KMS-11 (cell line): ENCODE data around the gene FAM32A.

Experiments used
- H2AFZ ChIP-seq: fragments of 200-600 bp; sonication (generic); 2 replicates; pipeline ENCODE4 v1.6.1; 2016; ENCODE audit warnings: antibody characterized with exemption, mixed run types, low read depth
- H3K27ac ChIP-seq: fragments of 200-600 bp; sonication (generic); 2 replicates; pipeline ENCODE4 v1.6.1; 2016; ENCODE audit warnings: mild to moderate bottlenecking, mixed run types
- H3K27me3 ChIP-seq: fragments of 200-600 bp; sonication (generic); 2 replicates; pipeline ENCODE4 v1.6.1; 2017; ENCODE audit warnings: mild to moderate bottlenecking, low read depth, mixed run types, moderate library complexity; ENCODE audit not compliant: insufficient read depth
- H3K36me3 ChIP-seq: fragments of 200-600 bp; sonication (generic); 2 replicates; pipeline ENCODE4 v1.6.1; 2017; ENCODE audit warnings: mild to moderate bottlenecking, mixed run types; ENCODE audit not compliant: insufficient read depth
- H3K4me1 ChIP-seq: fragments of 200-600 bp; sonication (generic); 2 replicates; pipeline ENCODE4 v1.6.1; 2016; ENCODE audit warnings: mild to moderate bottlenecking, low read depth, mixed run types; ENCODE audit not compliant: poor library complexity, severe bottlenecking
- H3K4me2 ChIP-seq: fragments of 200-600 bp; sonication (generic); 2 replicates; pipeline ENCODE4 v1.7.0; 2016; ENCODE audit warnings: mild to moderate bottlenecking, mixed run types
- H3K4me3 ChIP-seq: fragments of 200-600 bp; sonication (generic); IDR thresholded peaks from 2 replicates; pipeline ENCODE4 v1.6.1; 2017; ENCODE audit warnings: low read depth, low read length, mixed read lengths; ENCODE audit not compliant: insufficient read depth
- H3K79me2 ChIP-seq: fragments of 200-600 bp; sonication (generic); 2 replicates; pipeline ENCODE4 v1.6.1; 2016; ENCODE audit warnings: low read depth, mixed run types; ENCODE audit not compliant: insufficient read depth
- H3K9ac ChIP-seq: fragments of 200-600 bp; sonication (generic); 2 replicates; pipeline ENCODE4 v1.6.1; 2016; ENCODE audit warnings: mild to moderate bottlenecking, mixed run types
- H4K20me1 ChIP-seq: fragments of 200-600 bp; sonication (generic); 2 replicates; pipeline ENCODE4 v1.6.1; 2016; ENCODE audit warnings: mild to moderate bottlenecking, mixed run types; ENCODE audit not compliant: insufficient read depth
- TF ChIP-seq, protein P1 (sequence below): fragments of 200-600 bp; sonication (generic); conservative IDR thresholded peaks from 2 replicates; pipeline ENCODE4 v1.6.1; 2017; ENCODE audit warnings: low read depth, mild to moderate bottlenecking, antibody characterized with exemption, low read length, moderate library complexity, mixed read lengths

Gene FAM32A

DNA sequence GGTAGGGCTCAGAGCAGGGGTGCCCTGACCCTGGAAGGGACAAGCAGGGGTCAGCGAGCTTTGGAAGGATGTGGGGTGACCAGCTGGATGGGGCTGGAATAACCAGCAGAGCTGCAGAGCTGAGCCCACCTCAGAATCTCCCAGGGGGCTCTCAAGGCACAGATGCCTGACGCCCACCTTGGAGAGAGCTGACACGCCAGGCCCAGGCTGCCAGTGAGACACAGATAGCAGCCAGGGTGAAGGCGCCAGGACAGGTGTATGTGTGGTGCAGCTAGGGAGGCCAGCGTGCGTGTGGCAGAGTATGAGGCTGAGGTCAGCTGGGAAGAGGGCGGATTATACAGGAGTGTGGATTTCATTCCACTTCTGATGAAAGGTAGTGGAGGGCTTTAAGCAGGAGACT, 21.4 kb downstream of the FAM32A start:
- no peaks in the 10 kb centered on the region for H3K79me2 ChIP-seq
- no peak overlapping the region for H2AFZ ChIP-seq
- no peaks in the 10 kb centered on the region for H3K36me3 ChIP-seq
- H3K4me2 ChIP-seq = no peak overlapping the region
- H3K4me1 ChIP-seq = peaks cover 14% of the 10 kb centered on the region
- H3K27ac ChIP-seq = no peak overlapping the region
- H4K20me1 ChIP-seq = no peaks in the 10 kb centered on the region
- TF ChIP-seq, protein P1, sequence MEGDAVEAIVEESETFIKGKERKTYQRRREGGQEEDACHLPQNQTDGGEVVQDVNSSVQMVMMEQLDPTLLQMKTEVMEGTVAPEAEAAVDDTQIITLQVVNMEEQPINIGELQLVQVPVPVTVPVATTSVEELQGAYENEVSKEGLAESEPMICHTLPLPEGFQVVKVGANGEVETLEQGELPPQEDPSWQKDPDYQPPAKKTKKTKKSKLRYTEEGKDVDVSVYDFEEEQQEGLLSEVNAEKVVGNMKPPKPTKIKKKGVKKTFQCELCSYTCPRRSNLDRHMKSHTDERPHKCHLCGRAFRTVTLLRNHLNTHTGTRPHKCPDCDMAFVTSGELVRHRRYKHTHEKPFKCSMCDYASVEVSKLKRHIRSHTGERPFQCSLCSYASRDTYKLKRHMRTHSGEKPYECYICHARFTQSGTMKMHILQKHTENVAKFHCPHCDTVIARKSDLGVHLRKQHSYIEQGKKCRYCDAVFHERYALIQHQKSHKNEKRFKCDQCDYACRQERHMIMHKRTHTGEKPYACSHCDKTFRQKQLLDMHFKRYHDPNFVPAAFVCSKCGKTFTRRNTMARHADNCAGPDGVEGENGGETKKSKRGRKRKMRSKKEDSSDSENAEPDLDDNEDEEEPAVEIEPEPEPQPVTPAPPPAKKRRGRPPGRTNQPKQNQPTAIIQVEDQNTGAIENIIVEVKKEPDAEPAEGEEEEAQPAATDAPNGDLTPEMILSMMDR = no peak
- H3K27me3 ChIP-seq = no peaks in the 10 kb centered on the region
- no peak overlapping the region for H3K4me3 ChIP-seq
- no peak overlapping the region for H3K9ac ChIP-seq

DNA sequence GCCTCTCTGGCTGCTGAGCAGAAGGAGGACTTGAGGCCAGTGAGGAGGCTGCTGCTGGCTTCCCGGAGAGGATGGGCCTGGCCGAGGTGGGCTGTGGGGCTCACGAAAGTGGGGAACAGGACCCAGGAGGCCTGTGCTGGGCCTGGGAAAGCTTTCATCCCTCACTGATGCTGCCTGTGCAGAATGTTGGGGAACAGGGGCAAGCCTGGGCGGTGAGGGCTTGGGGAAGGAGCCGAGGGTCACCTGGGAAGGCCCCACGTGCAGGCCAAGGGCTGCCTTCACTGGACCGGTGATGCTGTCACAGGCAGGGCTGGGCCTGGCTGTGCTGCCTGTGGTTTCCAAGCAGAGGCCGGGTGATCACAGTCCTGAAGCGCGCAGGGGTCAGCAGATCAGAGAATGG, 21.9 kb downstream of the FAM32A start:
- TF ChIP-seq, protein P1 = no peak
- Histone ChIP-seq H3K79me2 (no peaks in the 10 kb centered on the region), H2AFZ (no peak overlapping the region), H3K4me1 (peaks cover 13% of the 10 kb centered on the region), H3K27me3 (no peaks in the 10 kb centered on the region), H3K4me2 (no peak overlapping the region), H3K36me3 (no peaks in the 10 kb centered on the region), H4K20me1 (no peaks in the 10 kb centered on the region), H3K27ac (no peak overlapping the region), H3K4me3 (no peak overlapping the region), H3K9ac (no peak overlapping the region)

GRCh38 chr19:16207490-16208025, 22.3 kb downstream of the FAM32A start:
- no peak overlapping the region for H2AFZ ChIP-seq
- no peak overlapping the region for H3K9ac ChIP-seq
- no peaks in the 10 kb centered on the region for H4K20me1 ChIP-seq
- no peak overlapping the region for H3K27ac ChIP-seq
- peaks cover 13% of the 10 kb centered on the region for H3K4me1 ChIP-seq
- no peaks in the 10 kb centered on the region for H3K27me3 ChIP-seq
- no peak overlapping the region for H3K4me3 ChIP-seq
- no peak overlapping the region for H3K4me2 ChIP-seq
- no peaks in the 10 kb centered on the region for H3K36me3 ChIP-seq
- TF ChIP-seq, protein P1 = no peak
- H3K79me2 ChIP-seq = no peaks in the 10 kb centered on the region

- H3K4me2 ChIP-seq = no peak overlapping the region
- no peaks in the 10 kb centered on the region for H4K20me1 ChIP-seq
- no peaks in the 10 kb centered on the region for H3K36me3 ChIP-seq
- no peak overlapping the region for H3K27ac ChIP-seq
- no peaks in the 10 kb centered on the region for H3K79me2 ChIP-seq
- H3K4me1 ChIP-seq = peaks cover 12% of the 10 kb centered on the region
- no peak overlapping the region for H2AFZ ChIP-seq
- no peaks in the 10 kb centered on the region for H3K27me3 ChIP-seq
- H3K9ac ChIP-seq = no peak overlapping the region
- no peak overlapping the region for H3K4me3 ChIP-seq
- TF ChIP-seq, protein P1 = no peak
Observed at GRCh38 chr19:16208064-16208759, 23.0 kb downstream of the FAM32A start.
